Activated B cell treated with CpG ODN at 0.5 μM for 24 hours (primary cell): Measurements from ENCODE around the gene USP22. TPM values are rescaled to one million over a fixed set of nuclear protein-coding genes. Genes with fewer than 3 reads are reported as not detected.

Source experiments
- ATAC-seq: fragments of 200-7000 bp; cut with Tn5 transposase; one replicate; pipeline ENCODE4 v1.10.0; 2021; ENCODE audit warnings: low read depth, mild to moderate bottlenecking, moderate library complexity
- CTCF ChIA-PET: fragments of 350-600 bp; sonication (Branson Sonifier 250); formaldehyde crosslinking; loops from one replicate; lab custom pipeline; 2021; ENCODE audit warnings: antibody characterized with exemption; lab: Charles Lee
- POLR2A ChIA-PET: fragments of 350-600 bp; sonication (Branson Sonifier 250); formaldehyde crosslinking; loops from one replicate; lab custom pipeline; 2021; ENCODE audit warnings: antibody characterized with exemption; lab: Charles Lee
- DNase-seq: peaks from one replicate; pipeline ENCODE4 v3.0.0; 2022
- H3K27ac Mint-ChIP-seq: one replicate; pipeline ENCODE4 v1.8.0; 2020; ENCODE audit warnings: mixed read lengths
- H3K27me3 Mint-ChIP-seq: one replicate; pipeline ENCODE4 v1.8.0; 2021; ENCODE audit warnings: mixed read lengths
- H3K36me3 Mint-ChIP-seq: one replicate; pipeline ENCODE4 v1.8.0; 2021; ENCODE audit warnings: low read depth, mixed read lengths
- H3K4me1 Mint-ChIP-seq: one replicate; pipeline ENCODE4 v1.8.0; 2021; ENCODE audit warnings: mixed read lengths
- H3K4me3 Mint-ChIP-seq: one replicate; pipeline ENCODE4 v1.8.0; 2020; ENCODE audit warnings: mild to moderate bottlenecking, mixed read lengths
- H3K9me3 Mint-ChIP-seq: one replicate; pipeline ENCODE4 v1.8.0; 2020; ENCODE audit warnings: mixed read lengths
- intact Hi-C: fragments of 100-400 bp; cut with micrococcal nuclease; formaldehyde crosslinking; loops from one replicate; pipeline ENCODE4 v1.15.1; 2024
- total RNA-seq: library from RNA; stranded (reverse); gene quantifications from 2 replicates; pipeline ENCODE4 v1.2.3, GENCODE V29; 2022
- TF ChIP-seq, protein P1 (sequence below): fragments of 200-600 bp; IDR thresholded peaks from one replicate; pipeline ENCODE4 v1.8.0; 2022; ENCODE audit warnings: antibody characterized with exemption, mild to moderate bottlenecking

Gene USP22
- total RNA-seq, 1 donor from 2014 or later, result 156 TPM

DNA sequence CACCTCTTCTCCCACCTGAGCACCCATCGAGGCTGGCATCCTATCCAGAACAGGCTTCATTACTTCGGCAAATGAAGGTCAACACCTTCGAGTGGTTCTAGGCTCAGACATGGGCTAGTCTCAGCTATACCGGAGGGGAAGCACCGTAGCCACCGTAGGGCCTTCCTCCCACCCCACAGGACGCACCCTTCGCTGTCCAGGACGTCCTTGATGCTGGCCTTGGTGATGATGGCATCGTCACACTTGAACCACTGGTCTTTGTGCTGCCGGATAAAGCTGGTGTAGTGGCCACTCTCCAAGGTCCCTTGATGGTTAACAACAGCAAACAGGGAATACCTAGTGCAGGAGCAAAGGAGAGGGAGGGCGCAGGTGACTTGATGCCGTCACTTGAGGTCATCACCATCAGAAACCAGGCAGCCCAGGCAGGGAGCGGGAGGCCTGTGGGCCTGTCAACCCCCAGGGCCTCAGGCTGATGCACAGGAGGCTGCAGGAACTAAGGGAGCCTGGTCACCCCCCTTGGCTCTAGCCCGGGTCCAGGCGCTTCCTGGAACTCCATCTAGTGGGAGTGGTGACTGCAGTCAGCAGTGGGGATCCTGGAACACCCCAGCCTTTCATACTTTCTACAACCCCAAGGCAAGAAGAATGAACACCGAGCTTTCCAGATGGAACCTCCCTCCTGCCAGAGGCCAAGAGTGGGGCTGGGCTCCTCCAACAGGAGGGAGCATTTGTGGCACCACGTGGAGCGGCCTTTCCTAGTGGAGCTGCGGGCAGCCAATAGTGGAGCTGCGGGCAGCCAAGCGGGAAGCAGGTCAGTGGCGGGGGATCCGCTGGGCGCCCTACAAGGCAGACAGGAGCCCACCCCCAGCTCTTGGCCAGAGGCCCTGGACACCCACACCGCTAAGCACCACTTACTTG is 38.5 kb downstream of the USP22 start:
- intact Hi-C loops, result no loop called here
- Mint-ChIP-seq H3K4me3 (no peak overlapping the region), H3K4me1 (no peaks in the 10 kb centered on the region), H3K9me3 (no peaks in the 10 kb centered on the region), H3K27me3 (no peaks in the 10 kb centered on the region), H3K36me3 (peaks cover 95% of the 10 kb centered on the region), H3K27ac (no peak overlapping the region)
- CTCF ChIA-PET, result no interaction called here
- DNase-seq, result no peak
- POLR2A ChIA-PET, result no interaction called here
- TF ChIP-seq, protein P1, sequence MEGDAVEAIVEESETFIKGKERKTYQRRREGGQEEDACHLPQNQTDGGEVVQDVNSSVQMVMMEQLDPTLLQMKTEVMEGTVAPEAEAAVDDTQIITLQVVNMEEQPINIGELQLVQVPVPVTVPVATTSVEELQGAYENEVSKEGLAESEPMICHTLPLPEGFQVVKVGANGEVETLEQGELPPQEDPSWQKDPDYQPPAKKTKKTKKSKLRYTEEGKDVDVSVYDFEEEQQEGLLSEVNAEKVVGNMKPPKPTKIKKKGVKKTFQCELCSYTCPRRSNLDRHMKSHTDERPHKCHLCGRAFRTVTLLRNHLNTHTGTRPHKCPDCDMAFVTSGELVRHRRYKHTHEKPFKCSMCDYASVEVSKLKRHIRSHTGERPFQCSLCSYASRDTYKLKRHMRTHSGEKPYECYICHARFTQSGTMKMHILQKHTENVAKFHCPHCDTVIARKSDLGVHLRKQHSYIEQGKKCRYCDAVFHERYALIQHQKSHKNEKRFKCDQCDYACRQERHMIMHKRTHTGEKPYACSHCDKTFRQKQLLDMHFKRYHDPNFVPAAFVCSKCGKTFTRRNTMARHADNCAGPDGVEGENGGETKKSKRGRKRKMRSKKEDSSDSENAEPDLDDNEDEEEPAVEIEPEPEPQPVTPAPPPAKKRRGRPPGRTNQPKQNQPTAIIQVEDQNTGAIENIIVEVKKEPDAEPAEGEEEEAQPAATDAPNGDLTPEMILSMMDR, result no peak
- ATAC-seq, result no peak

DNA sequence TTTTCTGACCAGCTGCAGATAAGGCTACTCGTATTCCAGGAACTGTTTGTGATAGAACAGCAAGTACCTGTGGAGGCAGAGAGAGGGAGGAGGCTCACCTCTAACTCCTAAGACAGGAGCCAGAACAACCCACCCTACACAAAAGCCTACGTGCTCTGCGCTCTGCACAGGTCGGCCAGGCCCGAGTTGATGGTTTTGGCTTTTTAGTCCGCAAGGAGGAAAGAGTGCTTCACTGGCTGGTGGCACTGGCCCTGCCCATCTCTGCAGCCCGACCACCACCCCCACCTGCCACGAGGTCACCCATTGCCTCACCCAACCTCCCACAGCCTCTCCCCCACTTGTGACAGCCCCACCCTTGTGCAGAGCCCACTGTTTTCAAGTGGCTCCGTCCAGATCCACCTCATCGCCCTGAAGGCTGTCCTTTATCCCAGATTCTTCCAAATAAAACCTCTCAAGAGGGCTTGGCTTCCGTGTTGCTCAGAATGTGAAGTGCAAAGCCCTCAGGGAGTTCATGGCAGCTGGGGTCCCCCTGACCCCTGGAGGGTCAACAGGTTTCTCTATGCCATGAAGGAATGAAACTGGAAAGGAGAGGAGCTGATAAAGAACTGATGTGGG is 39.7 kb downstream of the USP22 start:
- ATAC-seq (no peak), DNase-seq (no peak)
- Mint-ChIP-seq H3K4me1 (no peaks in the 10 kb centered on the region), H3K9me3 (no peaks in the 10 kb centered on the region), H3K27me3 (no peaks in the 10 kb centered on the region), H3K4me3 (no peak overlapping the region), H3K27ac (no peak overlapping the region), H3K36me3 (peaks cover 91% of the 10 kb centered on the region)
- ChIA-PET CTCF (no interaction called here), POLR2A (no interaction called here)
- TF ChIP-seq, protein P1, result no peak
- intact Hi-C loops, result no loop called here

DNA sequence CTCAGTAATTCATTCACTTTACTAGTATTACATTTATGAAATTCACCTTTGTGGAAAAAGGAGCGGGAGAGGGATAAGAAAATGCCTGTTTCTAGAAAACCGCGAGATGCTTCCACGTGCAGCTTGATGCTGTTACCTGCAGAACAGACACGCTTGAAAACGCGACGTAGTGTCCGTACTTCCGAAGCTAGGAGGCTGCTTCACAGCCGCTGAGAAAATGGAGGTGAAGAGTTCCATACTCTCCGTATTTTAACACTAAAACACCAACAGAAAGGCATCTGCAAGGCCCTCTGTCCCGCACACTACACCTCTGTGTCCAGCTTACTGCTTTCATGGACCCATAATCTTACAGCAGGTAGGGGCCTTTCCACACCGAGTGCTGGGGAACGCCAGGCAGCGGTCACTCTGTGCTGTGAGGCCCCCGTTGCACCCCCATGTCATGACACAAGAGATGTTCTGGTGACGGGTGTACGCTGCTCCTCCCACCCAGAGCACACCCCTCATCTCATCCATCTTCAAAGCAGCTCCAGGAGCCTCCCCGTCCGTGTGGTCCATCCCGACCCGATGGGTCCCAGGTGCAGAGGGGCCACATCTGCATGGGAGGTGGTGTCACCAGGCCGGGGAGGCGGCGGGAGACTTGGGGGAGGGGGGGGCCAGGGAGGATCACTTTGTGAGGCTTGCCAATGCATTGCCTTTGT is 40.4 kb downstream of the USP22 start:
- H3K36me3 Mint-ChIP-seq, result peaks cover 86% of the 10 kb centered on the region
- ChIA-PET CTCF (interaction anchor here (1.2 kb wide), 1 partner anchor 9 kb away, joined by 4 read pairs; no protein-coding TSS in a partner anchor), POLR2A (interaction anchor here (1.0 kb wide), 1 partner anchor 10 kb away, joined by 5 read pairs; no protein-coding TSS in a partner anchor)
- ATAC-seq, result no peak
- intact Hi-C loops, result no loop called here
- no peak overlapping the region for H3K4me3 Mint-ChIP-seq
- TF ChIP-seq, protein P1, result no peak
- no peak overlapping the region for H3K27ac Mint-ChIP-seq
- H3K4me1 Mint-ChIP-seq, result no peaks in the 10 kb centered on the region
- no peaks in the 10 kb centered on the region for H3K9me3 Mint-ChIP-seq
- no peaks in the 10 kb centered on the region for H3K27me3 Mint-ChIP-seq
- DNase-seq, result no peak

DNA sequence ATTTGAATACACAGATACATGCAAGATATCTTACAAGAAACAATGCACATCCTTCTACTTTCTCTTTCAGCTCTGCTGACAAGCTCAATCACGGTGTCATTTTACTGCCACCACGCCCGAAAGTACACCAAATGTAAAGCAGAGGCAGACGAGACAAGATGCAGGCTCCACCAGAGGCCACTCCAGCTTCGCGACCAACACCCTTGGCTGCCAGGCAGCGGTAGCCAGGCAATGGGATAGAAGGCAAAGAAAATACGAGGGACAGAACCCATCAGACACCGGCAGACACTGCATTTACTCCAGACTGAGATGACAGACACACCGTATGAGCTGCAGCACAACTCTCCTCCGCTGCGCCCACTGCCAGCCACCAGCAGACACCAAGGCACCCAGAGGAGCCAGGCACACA is 41.0 kb downstream of the USP22 start:
- peaks cover 79% of the 10 kb centered on the region for H3K36me3 Mint-ChIP-seq
- H3K9me3 Mint-ChIP-seq, result no peaks in the 10 kb centered on the region
- TF ChIP-seq, protein P1, result no peak
- ChIA-PET CTCF (interaction anchor here (1.2 kb wide), 1 partner anchor 8 kb away, joined by 4 read pairs; no protein-coding TSS in a partner anchor), POLR2A (interaction anchor here (1.0 kb wide), 1 partner anchor 9 kb away, joined by 5 read pairs; no protein-coding TSS in a partner anchor)
- DNase-seq (no peak), ATAC-seq (no peak)
- H3K27me3 Mint-ChIP-seq, result no peaks in the 10 kb centered on the region
- intact Hi-C loops, result no loop called here
- no peak overlapping the region for H3K27ac Mint-ChIP-seq
- no peak overlapping the region for H3K4me3 Mint-ChIP-seq
- no peaks in the 10 kb centered on the region for H3K4me1 Mint-ChIP-seq
